Mesodermal cell (in vitro differentiated cells): ENCODE results near the gene OR9G1.

Source experiments
- H3K27ac ChIP-seq: 2 replicates; pipeline ENCODE4 v1.7.0; 2013; ENCODE audit warnings: mild to moderate bottlenecking, low read depth, low read length, moderate library complexity; ENCODE audit not compliant: severe bottlenecking
- H3K36me3 ChIP-seq: 2 replicates; pipeline ENCODE4 v1.7.1; 2013; ENCODE audit warnings: mild to moderate bottlenecking, low read length, moderate library complexity; ENCODE audit not compliant: control insufficient read depth, insufficient read depth
- H3K4me1 ChIP-seq: one replicate; pipeline ENCODE4 v1.7.1; 2013; ENCODE audit warnings: mild to moderate bottlenecking, low read length; ENCODE audit not compliant: insufficient read depth, control insufficient read depth, poor library complexity, severe bottlenecking
- H3K4me3 ChIP-seq: 2 replicates; pipeline ENCODE4 v1.7.0; 2013; ENCODE audit warnings: low read length, control low read depth, mild to moderate bottlenecking; ENCODE audit not compliant: insufficient read depth, poor library complexity, severe bottlenecking; ENCODE audit errors: extremely low read depth
- H3K9me3 ChIP-seq: 2 replicates; pipeline ENCODE4 v1.7.1; 2013; ENCODE audit warnings: mild to moderate bottlenecking, low read length, moderate library complexity; ENCODE audit not compliant: control insufficient read depth
- WGBS, 2 experiments: methylation state at CpG; one replicate each; pipeline ENCODE4 v1.1.5; 2013; ENCODE audit warnings: missing lambda C conversion rate in 2 of 2; ENCODE audit not compliant: insufficient coverage in 2 of 2; 5-methylcytosine and 5-hydroxymethylcytosine counted together

OR9G1 gene

GRCh38 chr11:56706486-56706885, 7.6 kb downstream of the OR9G1 start:
- H3K36me3 ChIP-seq: no peaks in the 10 kb centered on the region
- H3K27ac ChIP-seq: no peak overlapping the region
- H3K4me3 ChIP-seq: no peak overlapping the region
- H3K9me3 ChIP-seq: no peaks in the 10 kb centered on the region
- H3K4me1 ChIP-seq: no peaks in the 10 kb centered on the region
- WGBS, 2 experiments: 92 to 100% methylated on average over 1 to 2 of the region's 2 CpGs

GRCh38 chr11:56714206-56714605, 15.3 kb downstream of the OR9G1 start:
- no CpG with 5 or more reads among the region's 2 CpGs for WGBS, 2 experiments
- no peaks in the 10 kb centered on the region for H3K36me3 ChIP-seq

GRCh38 chr11:56716379-56716854, 17.5 kb downstream of the OR9G1 start:
- H3K36me3 ChIP-seq: no peaks in the 10 kb centered on the region
- no CpG with 5 or more reads among the region's 6 CpGs for WGBS, 2 experiments
- H3K4me1 ChIP-seq: no peaks in the 10 kb centered on the region
- H3K4me3 ChIP-seq: no peak overlapping the region
- H3K9me3 ChIP-seq: no peaks in the 10 kb centered on the region
- no peak overlapping the region for H3K27ac ChIP-seq

More at GRCh38 chr11:56714206-56714605, 15.3 kb downstream of the OR9G1 start:
- H3K4me3 ChIP-seq: no peak overlapping the region
- H3K4me1 ChIP-seq: no peaks in the 10 kb centered on the region
- no peak overlapping the region for H3K27ac ChIP-seq
- H3K9me3 ChIP-seq: no peaks in the 10 kb centered on the region

- Histone ChIP-seq H3K36me3 (no peaks in the 10 kb centered on the region), H3K4me1 (no peaks in the 10 kb centered on the region), H3K9me3 (no peaks in the 10 kb centered on the region), H3K4me3 (no peak overlapping the region), H3K27ac (no peak overlapping the region)
- WGBS, 2 experiments: 82 to 94% methylated on average over 2 to 3 of the region's 4 CpGs
Measured at GRCh38 chr11:56720513-56720912, 21.6 kb downstream of the OR9G1 start.

GRCh38 chr11:56740107-56740506, 41.2 kb downstream of the OR9G1 start:
- H3K36me3 ChIP-seq: no peaks in the 10 kb centered on the region
- 78 to 86% methylated on average over 1 to 2 of the region's 3 CpGs for WGBS, 2 experiments

GRCh38 chr11:56740886-56741285, 42.0 kb downstream of the OR9G1 start:
- no peaks in the 10 kb centered on the region for H3K9me3 ChIP-seq
- H3K4me3 ChIP-seq: no peak overlapping the region
- WGBS, 2 experiments: 79 to 83% methylated on average over 2 to 3 of the region's 4 CpGs
- no peaks in the 10 kb centered on the region for H3K36me3 ChIP-seq
- H3K27ac ChIP-seq: no peak overlapping the region
- no peaks in the 10 kb centered on the region for H3K4me1 ChIP-seq

More at GRCh38 chr11:56740107-56740506, 41.2 kb downstream of the OR9G1 start:
- no peak overlapping the region for H3K27ac ChIP-seq
- no peaks in the 10 kb centered on the region for H3K9me3 ChIP-seq
- no peak overlapping the region for H3K4me3 ChIP-seq
- no peaks in the 10 kb centered on the region for H3K4me1 ChIP-seq

- Histone ChIP-seq H3K4me1 (no peaks in the 10 kb centered on the region), H3K4me3 (no peak within 1 kb of the TSS), H3K27ac (no peak within 1 kb of the TSS), H3K9me3 (no peaks in the 10 kb centered on the region), H3K36me3 (no peaks in the 10 kb centered on the region)
- no CpG with 5 or more reads among the region's 1 CpG for WGBS, 2 experiments
Measured at GRCh38 chr11:56748597-56748996, 49.7 kb downstream of the OR9G1 start, which contains the start of gene OR9G4. OR9G4 (minus strand) TSS chr11:56748697; CDS start chr11:56743766, 4,931 bp downstream.

- H3K27ac ChIP-seq: no peak overlapping the region
- H3K4me3 ChIP-seq: no peak overlapping the region
- 100% methylated on average over 4 of the region's 5 CpGs; no CpG with 5 or more reads in 1 of the 2 experiments for WGBS, 2 experiments
- H3K9me3 ChIP-seq: no peaks in the 10 kb centered on the region
- H3K36me3 ChIP-seq: no peaks in the 10 kb centered on the region
- H3K4me1 ChIP-seq: no peaks in the 10 kb centered on the region
Measured at GRCh38 chr11:56750190-56750589, 51.3 kb downstream of the OR9G1 start.

- no peaks in the 10 kb centered on the region for H3K9me3 ChIP-seq
- no peaks in the 10 kb centered on the region for H3K36me3 ChIP-seq
- H3K4me1 ChIP-seq: no peaks in the 10 kb centered on the region
- 87 to 92% methylated on average over 2 to 5 of the region's 5 CpGs for WGBS, 2 experiments
- H3K27ac ChIP-seq: no peak overlapping the region
- H3K4me3 ChIP-seq: no peak overlapping the region
Measured at GRCh38 chr11:56751480-56751879, 52.6 kb downstream of the OR9G1 start.
